Stomach smooth muscle (tissue), 2 donors: Measurements from ENCODE around the gene CRY2.
"Not testable (repeated sequence)": the region's sequence is repeated elsewhere in the genome, so short reads cannot be mapped to it uniquely, and the experiment has no call there.

Source experiments
- H3K27ac ChIP-seq: one replicate; pipeline ENCODE4 v1.7.0; 2013; ENCODE audit warnings: mild to moderate bottlenecking, low read length, inconsistent platforms
- H3K27me3 ChIP-seq, 2 donors: one replicate each; pipeline ENCODE4 v1.7.0; 2013; ENCODE audit warnings: low read length in 2 of 2; ENCODE audit not compliant: insufficient read depth in 2 of 2, control insufficient read depth in 1 of 2
- H3K36me3 ChIP-seq, 2 donors: one replicate each; pipeline ENCODE4 v1.7.0; 2013; ENCODE audit warnings: low read length in 2 of 2; ENCODE audit not compliant: control insufficient read depth in 2 of 2, insufficient read depth in 2 of 2
- H3K4me1 ChIP-seq: one replicate; pipeline ENCODE4 v1.7.0; 2013; ENCODE audit warnings: low read length; ENCODE audit not compliant: control insufficient read depth, insufficient read depth
- H3K4me3 ChIP-seq, 2 donors: one replicate each; pipeline ENCODE4 v1.7.0; 2013; ENCODE audit warnings: low read length in 2 of 2
- H3K9ac ChIP-seq, 2 donors: one replicate each; pipeline ENCODE4 v1.7.0; 2013; ENCODE audit warnings: low read length in 2 of 2, mild to moderate bottlenecking in 1 of 2
- H3K9me3 ChIP-seq, 2 donors: one replicate each; pipeline ENCODE4 v1.7.0; 2013; ENCODE audit warnings: low read length in 2 of 2; ENCODE audit not compliant: control insufficient read depth in 2 of 2
- donor health status: healthy.
- donor health status: Pancreatic carcinoma.

CRY2 gene

GRCh38 chr11:45889966-45890365, 42.7 kb downstream of the CRY2 start:
- Histone ChIP-seq H3K4me3 (no peak overlapping the region), H3K27ac (no peak overlapping the region), H3K9ac (no peak overlapping the region), H3K27me3 (no peaks in the 10 kb centered on the region), H3K9me3 (no peaks in the 10 kb centered on the region), H3K36me3 (no peaks in the 10 kb centered on the region), H3K4me1 (peaks cover 11% of the 10 kb centered on the region)

GRCh38 chr11:45890886-45891550, 43.7 kb downstream of the CRY2 start:
- H3K4me1 ChIP-seq, result peaks cover 3% of the 10 kb centered on the region
- H3K9me3 ChIP-seq, result no peaks in the 10 kb centered on the region
- H3K4me3 ChIP-seq, result no peak overlapping the region
- no peaks in the 10 kb centered on the region for H3K27me3 ChIP-seq
- no peak overlapping the region for H3K9ac ChIP-seq
- H3K27ac ChIP-seq, result no peak overlapping the region
- no peaks in the 10 kb centered on the region for H3K36me3 ChIP-seq

GRCh38 chr11:45892856-45893255, 45.6 kb downstream of the CRY2 start:
- H3K27ac ChIP-seq, result no peak overlapping the region
- no peaks in the 10 kb centered on the region for H3K36me3 ChIP-seq
- H3K9me3 ChIP-seq, result no peaks in the 10 kb centered on the region
- no peak overlapping the region for H3K9ac ChIP-seq
- H3K27me3 ChIP-seq, result no peaks in the 10 kb centered on the region
- H3K4me3 ChIP-seq, result no peak overlapping the region
- no peaks in the 10 kb centered on the region for H3K4me1 ChIP-seq

GRCh38 chr11:45894555-45895247, 47.4 kb downstream of the CRY2 start:
- Histone ChIP-seq H3K9me3 (no peaks in the 10 kb centered on the region), H3K4me3 (no peak overlapping the region), H3K27me3 (no peaks in the 10 kb centered on the region), H3K9ac (no peak overlapping the region), H3K4me1 (peaks cover 10% of the 10 kb centered on the region), H3K36me3 (no peaks in the 10 kb centered on the region), H3K27ac (no peak overlapping the region)

- no peak overlapping the region for H3K9ac ChIP-seq
- no peak overlapping the region for H3K4me3 ChIP-seq
- peaks cover 15% of the 10 kb centered on the region for H3K4me1 ChIP-seq
- no peaks in the 10 kb centered on the region for H3K27me3 ChIP-seq
- H3K27ac ChIP-seq, result no peak overlapping the region
- no peaks in the 10 kb centered on the region for H3K36me3 ChIP-seq
- H3K9me3 ChIP-seq, result no peaks in the 10 kb centered on the region
These were observed 48.4 kb downstream of the CRY2 start for GRCh38 chr11:45895553-45896259.

GRCh38 chr11:45896422-45896984, 49.2 kb downstream of the CRY2 start:
- H3K4me3 ChIP-seq, result no peak overlapping the region
- peaks cover 21% of the 10 kb centered on the region for H3K4me1 ChIP-seq
- H3K27ac ChIP-seq, result no peak overlapping the region
- no peak overlapping the region for H3K9ac ChIP-seq
- H3K27me3 ChIP-seq, result no peaks in the 10 kb centered on the region
- no peaks in the 10 kb centered on the region for H3K9me3 ChIP-seq
- H3K36me3 ChIP-seq, result no peaks in the 10 kb centered on the region

GRCh38 chr11:45897556-45897955, 50.3 kb downstream of the CRY2 start:
- Histone ChIP-seq H3K27me3 (no peaks in the 10 kb centered on the region), H3K27ac (no peak overlapping the region), H3K4me1 (peaks cover 21% of the 10 kb centered on the region), H3K9ac (no peak overlapping the region), H3K4me3 (no peak overlapping the region), H3K36me3 (no peaks in the 10 kb centered on the region), H3K9me3 (no peaks in the 10 kb centered on the region)

GRCh38 chr11:45899086-45899447, 51.8 kb downstream of the CRY2 start:
- Histone ChIP-seq H3K4me3 (peak overlapping the region; percentile 57 to 80), H3K36me3 (peaks cover 0 to 7% of the 10 kb centered on the region in 2 donors), H3K9ac (peak overlapping the region in 1 of 2 donors; percentile 13), H3K9me3 (no peaks in the 10 kb centered on the region), H3K27ac (no peak overlapping the region), H3K4me1 (peaks cover 21% of the 10 kb centered on the region), H3K27me3 (no peaks in the 10 kb centered on the region)

- Histone ChIP-seq H3K27me3 (no peaks in the 10 kb centered on the region), H3K36me3 (peaks cover 0 to 10% of the 10 kb centered on the region in 2 donors), H3K4me1 (peaks cover 21% of the 10 kb centered on the region), H3K9me3 (no peaks in the 10 kb centered on the region), H3K9ac (peak overlapping the region in 1 of 2 donors; percentile 13), H3K4me3 (peak overlapping the region; percentile 57 to 80), H3K27ac (no peak overlapping the region)
These were observed 52.3 kb downstream of the CRY2 start for GRCh38 chr11:45899448-45900174.

GRCh38 chr11:45900175-45900800, 53.0 kb downstream of the CRY2 start:
- Histone ChIP-seq H3K9ac (peak overlapping the region; percentile 50 to 69), H3K36me3 (peaks cover 0 to 12% of the 10 kb centered on the region in 2 donors), H3K4me3 (peak overlapping the region; percentile 57 to 80), H3K4me1 (peaks cover 21% of the 10 kb centered on the region)
- H3K27ac ChIP-seq, H3K27me3 ChIP-seq, H3K9me3 ChIP-seq: not testable (repeated sequence)
